HG02885 (cell line): ENCODE data around the gene TRAPPC2L.
"Not testable (repeated sequence)": the region's sequence is repeated elsewhere in the genome, so short reads cannot be mapped to it uniquely, and the experiment has no call there.

Experiments used
- ATAC-seq: cut with Tn5 transposase; IDR thresholded peaks from one replicate; pipeline ENCODE4 v1.9.1; 2021; ENCODE audit warnings: mild to moderate bottlenecking; ENCODE audit not compliant: unreplicated experiment, poor library complexity

Gene TRAPPC2L

GRCh38 chr16:88817785-88818574, 38.9 kb upstream of the TRAPPC2L start:
- no peak for ATAC-seq

- ATAC-seq: no peak
Measured at GRCh38 chr16:88818575-88818874, 38.4 kb upstream of the TRAPPC2L start.

GRCh38 chr16:88819126-88819525, 37.8 kb upstream of the TRAPPC2L start:
- ATAC-seq: no peak

- ATAC-seq: no peak
Measured at GRCh38 chr16:88820385-88821025, 36.4 kb upstream of the TRAPPC2L start.

- ATAC-seq: no peak
Measured at GRCh38 chr16:88821168-88821850, 35.6 kb upstream of the TRAPPC2L start.

- no peak for ATAC-seq
Measured at GRCh38 chr16:88822281-88823040, 34.5 kb upstream of the TRAPPC2L start.

GRCh38 chr16:88823646-88824045, 33.3 kb upstream of the TRAPPC2L start:
- ATAC-seq: not testable (repeated sequence)

- ATAC-seq: no peak
Measured at GRCh38 chr16:88824256-88825077, 32.5 kb upstream of the TRAPPC2L start.

- ATAC-seq: no peak
Measured at GRCh38 chr16:88825146-88825545, 31.8 kb upstream of the TRAPPC2L start.

- ATAC-seq: no peak
Measured at GRCh38 chr16:88826070-88826840, 30.7 kb upstream of the TRAPPC2L start.

- no peak for ATAC-seq
Measured at GRCh38 chr16:88827727-88828126, 29.2 kb upstream of the TRAPPC2L start.

- no peak for ATAC-seq
Measured at GRCh38 chr16:88828711-88829110, 28.2 kb upstream of the TRAPPC2L start.

GRCh38 chr16:88830258-88830657, 26.7 kb upstream of the TRAPPC2L start:
- no peak for ATAC-seq

GRCh38 chr16:88830783-88831182, 26.1 kb upstream of the TRAPPC2L start:
- no peak for ATAC-seq

- no peak for ATAC-seq
Measured at GRCh38 chr16:88831838-88832237, 25.1 kb upstream of the TRAPPC2L start.

GRCh38 chr16:88833086-88833485, 23.8 kb upstream of the TRAPPC2L start:
- ATAC-seq: no peak

- ATAC-seq: no peak
Measured at GRCh38 chr16:88834670-88835069, 22.3 kb upstream of the TRAPPC2L start.

GRCh38 chr16:88835383-88835782, 21.5 kb upstream of the TRAPPC2L start:
- no peak for ATAC-seq

GRCh38 chr16:88835818-88836217, 21.1 kb upstream of the TRAPPC2L start:
- ATAC-seq: no peak
